WTC11 (cell line): ENCODE results near the gene LRP1. TPM values are rescaled to one million over a fixed set of nuclear protein-coding genes. Genes with fewer than 3 reads are reported as not detected.

ENCODE experiments used
- ATAC-seq: fragments of 200-7000 bp; cut with Tn5 transposase; 2 replicates; pipeline ENCODE4 v1.10.0; 2021; ENCODE audit warnings: mild to moderate bottlenecking, moderate library complexity
- CTCF ChIA-PET: fragments of 300-600 bp; sonication (Branson Sonifier 250); formaldehyde crosslinking; loops from one replicate; lab custom pipeline; 2021; ENCODE audit warnings: antibody characterized with exemption; lab: Charles Lee
- POLR2A ChIA-PET: fragments of 350-600 bp; sonication (Branson Sonifier 250); formaldehyde crosslinking; loops from one replicate; lab custom pipeline; 2021; ENCODE audit warnings: antibody characterized with exemption; lab: Charles Lee
- DNase-seq: peaks from one replicate; pipeline ENCODE4 v3.0.0; 2021; ENCODE audit warnings: low spot score
- H3K27ac Mint-ChIP-seq: 2 replicates; pipeline ENCODE4 v1.8.0; 2021; ENCODE audit warnings: mixed read lengths
- H3K27me3 Mint-ChIP-seq: 2 replicates; pipeline ENCODE4 v1.8.0; 2021; ENCODE audit warnings: low read depth, mild to moderate bottlenecking, moderate library complexity, mixed read lengths
- H3K36me3 Mint-ChIP-seq: 2 replicates; pipeline ENCODE4 v1.8.0; 2021; ENCODE audit warnings: mixed read lengths
- H3K4me1 Mint-ChIP-seq: 2 replicates; pipeline ENCODE4 v1.8.0; 2022; ENCODE audit warnings: mixed read lengths
- H3K4me3 Mint-ChIP-seq: 2 replicates; pipeline ENCODE4 v1.8.0; 2021; ENCODE audit warnings: mild to moderate bottlenecking, moderate library complexity, mixed read lengths
- H3K9me3 Mint-ChIP-seq: 2 replicates; pipeline ENCODE4 v1.8.0; 2021; ENCODE audit warnings: mixed read lengths
- ATF1 ChIP-seq: sonication (generic); formaldehyde crosslinking; IDR thresholded peaks from 2 replicates; pipeline ENCODE4 v1.8.1; 2023; ENCODE audit warnings: mild to moderate bottlenecking, moderate library complexity, missing genetic modification reagents
- ESRRA ChIP-seq: sonication (generic); formaldehyde crosslinking; IDR thresholded peaks from 2 replicates; pipeline ENCODE4 v1.8.1; 2022; ENCODE audit warnings: mild to moderate bottlenecking, missing genetic modification reagents, borderline replicate concordance
- GRHL2 ChIP-seq: fragments of 250-450 bp; sonication (Bioruptor Pico); IDR thresholded peaks from 2 replicates; pipeline ENCODE4 v1.8.0; 2022; ENCODE audit warnings: mild to moderate bottlenecking, moderate library complexity; ENCODE audit not compliant: insufficient replicate concordance, severe bottlenecking
- NFATC4 ChIP-seq: fragments of 250-450 bp; sonication (Bioruptor Pico); IDR thresholded peaks from 2 replicates; pipeline ENCODE4 v1.9.0; 2021; ENCODE audit warnings: mild to moderate bottlenecking
- SMAD4 ChIP-seq: sonication (generic); formaldehyde crosslinking; IDR thresholded peaks from 2 replicates; pipeline ENCODE4 v1.8.0; 2022; ENCODE audit warnings: mild to moderate bottlenecking, missing genetic modification reagents
- ZNF263 ChIP-seq: sonication (generic); formaldehyde crosslinking; IDR thresholded peaks from 2 replicates; pipeline ENCODE4 v1.8.1; 2022; ENCODE audit warnings: low read depth, mild to moderate bottlenecking, moderate library complexity, missing genetic modification reagents
- ZNF317 ChIP-seq: sonication (generic); formaldehyde crosslinking; IDR thresholded peaks from 2 replicates; pipeline ENCODE4 v1.8.1; 2023; ENCODE audit warnings: low read depth, mild to moderate bottlenecking, moderate library complexity, missing genetic modification reagents, borderline replicate concordance
- total RNA-seq: library from RNA; stranded (reverse); gene quantifications from 3 replicates; pipeline ENCODE4 v1.2.3, GENCODE V29; 2021
- TF ChIP-seq, protein P1 (sequence below): sonication (generic); formaldehyde crosslinking; IDR thresholded peaks from 2 replicates; pipeline ENCODE4 v1.8.1; 2022; ENCODE audit warnings: missing genetic modification reagents, borderline replicate concordance
- TF ChIP-seq, protein P2 (sequence below): fragments of 250-450 bp; sonication (Bioruptor Pico); IDR thresholded peaks from 2 replicates; pipeline ENCODE4 v2.1.2; 2022; ENCODE audit warnings: mild to moderate bottlenecking, moderate library complexity
- TF ChIP-seq, protein P3 (sequence below): fragments of 250-450 bp; sonication (Bioruptor Pico); IDR thresholded peaks from 2 replicates; pipeline ENCODE4 v1.9.0; 2021; ENCODE audit warnings: mild to moderate bottlenecking, borderline replicate concordance
- TF ChIP-seq, protein P4 (sequence below): sonication (generic); formaldehyde crosslinking; IDR thresholded peaks from 2 replicates; pipeline ENCODE4 v1.8.0; 2022; ENCODE audit warnings: mild to moderate bottlenecking, missing genetic modification reagents
- TF ChIP-seq, protein P5 (sequence below): sonication (generic); formaldehyde crosslinking; IDR thresholded peaks from 2 replicates; pipeline ENCODE4 v1.8.0; 2023; ENCODE audit warnings: missing genetic modification reagents
- TF ChIP-seq, protein P6 (sequence below): sonication (generic); formaldehyde crosslinking; IDR thresholded peaks from 2 replicates; pipeline ENCODE4 v1.8.1; 2023; ENCODE audit warnings: mild to moderate bottlenecking, moderate library complexity, missing genetic modification reagents

Gene LRP1
- total RNA-seq, 1 experiment from 2014 or later, result 120 TPM

DNA sequence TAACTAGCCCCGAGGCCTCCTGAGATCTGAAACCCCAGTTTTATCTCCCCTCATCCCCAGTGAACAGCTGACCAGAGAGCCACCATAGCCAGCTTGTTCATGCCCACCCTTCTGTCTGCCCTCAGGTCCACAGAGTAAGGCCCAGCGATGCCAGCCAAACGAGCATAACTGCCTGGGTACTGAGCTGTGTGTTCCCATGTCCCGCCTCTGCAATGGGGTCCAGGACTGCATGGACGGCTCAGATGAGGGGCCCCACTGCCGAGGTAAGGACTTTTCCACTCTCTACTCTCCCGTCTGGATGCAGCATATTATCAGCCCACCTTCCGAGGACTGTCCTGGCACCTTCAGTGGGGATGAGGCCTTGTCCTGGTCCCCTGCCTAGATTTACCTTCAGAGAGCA, 13.0 kb downstream of the LRP1 start:
- TF ChIP-seq, protein P1, sequence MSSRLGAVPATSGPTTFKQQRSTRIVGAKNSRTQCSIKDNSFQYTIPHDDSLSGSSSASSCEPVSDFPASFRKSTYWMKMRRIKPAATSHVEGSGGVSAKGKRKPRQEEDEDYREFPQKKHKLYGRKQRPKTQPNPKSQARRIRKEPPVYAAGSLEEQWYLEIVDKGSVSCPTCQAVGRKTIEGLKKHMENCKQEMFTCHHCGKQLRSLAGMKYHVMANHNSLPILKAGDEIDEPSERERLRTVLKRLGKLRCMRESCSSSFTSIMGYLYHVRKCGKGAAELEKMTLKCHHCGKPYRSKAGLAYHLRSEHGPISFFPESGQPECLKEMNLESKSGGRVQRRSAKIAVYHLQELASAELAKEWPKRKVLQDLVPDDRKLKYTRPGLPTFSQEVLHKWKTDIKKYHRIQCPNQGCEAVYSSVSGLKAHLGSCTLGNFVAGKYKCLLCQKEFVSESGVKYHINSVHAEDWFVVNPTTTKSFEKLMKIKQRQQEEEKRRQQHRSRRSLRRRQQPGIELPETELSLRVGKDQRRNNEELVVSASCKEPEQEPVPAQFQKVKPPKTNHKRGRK (CRISPR knock-in tag), result no peak
- TF ChIP-seq ZNF263 (CRISPR knock-in tag) (no peak), ZNF317 (CRISPR knock-in tag) (no peak), NFATC4 (CRISPR knock-in tag) (no peak), SMAD4 (no peak), ATF1 (CRISPR knock-in tag) (no peak), GRHL2 (CRISPR knock-in tag) (no peak), ESRRA (CRISPR knock-in tag) (no peak)
- TF ChIP-seq, protein P2, sequence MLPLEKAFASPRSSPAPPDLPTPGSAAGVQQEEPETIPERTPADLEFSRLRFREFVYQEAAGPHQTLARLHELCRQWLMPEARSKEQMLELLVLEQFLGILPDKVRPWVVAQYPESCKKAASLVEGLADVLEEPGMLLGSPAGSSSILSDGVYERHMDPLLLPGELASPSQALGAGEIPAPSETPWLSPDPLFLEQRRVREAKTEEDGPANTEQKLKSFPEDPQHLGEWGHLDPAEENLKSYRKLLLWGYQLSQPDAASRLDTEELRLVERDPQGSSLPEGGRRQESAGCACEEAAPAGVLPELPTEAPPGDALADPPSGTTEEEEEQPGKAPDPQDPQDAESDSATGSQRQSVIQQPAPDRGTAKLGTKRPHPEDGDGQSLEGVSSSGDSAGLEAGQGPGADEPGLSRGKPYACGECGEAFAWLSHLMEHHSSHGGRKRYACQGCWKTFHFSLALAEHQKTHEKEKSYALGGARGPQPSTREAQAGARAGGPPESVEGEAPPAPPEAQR, result no peak
- TF ChIP-seq, protein P3, sequence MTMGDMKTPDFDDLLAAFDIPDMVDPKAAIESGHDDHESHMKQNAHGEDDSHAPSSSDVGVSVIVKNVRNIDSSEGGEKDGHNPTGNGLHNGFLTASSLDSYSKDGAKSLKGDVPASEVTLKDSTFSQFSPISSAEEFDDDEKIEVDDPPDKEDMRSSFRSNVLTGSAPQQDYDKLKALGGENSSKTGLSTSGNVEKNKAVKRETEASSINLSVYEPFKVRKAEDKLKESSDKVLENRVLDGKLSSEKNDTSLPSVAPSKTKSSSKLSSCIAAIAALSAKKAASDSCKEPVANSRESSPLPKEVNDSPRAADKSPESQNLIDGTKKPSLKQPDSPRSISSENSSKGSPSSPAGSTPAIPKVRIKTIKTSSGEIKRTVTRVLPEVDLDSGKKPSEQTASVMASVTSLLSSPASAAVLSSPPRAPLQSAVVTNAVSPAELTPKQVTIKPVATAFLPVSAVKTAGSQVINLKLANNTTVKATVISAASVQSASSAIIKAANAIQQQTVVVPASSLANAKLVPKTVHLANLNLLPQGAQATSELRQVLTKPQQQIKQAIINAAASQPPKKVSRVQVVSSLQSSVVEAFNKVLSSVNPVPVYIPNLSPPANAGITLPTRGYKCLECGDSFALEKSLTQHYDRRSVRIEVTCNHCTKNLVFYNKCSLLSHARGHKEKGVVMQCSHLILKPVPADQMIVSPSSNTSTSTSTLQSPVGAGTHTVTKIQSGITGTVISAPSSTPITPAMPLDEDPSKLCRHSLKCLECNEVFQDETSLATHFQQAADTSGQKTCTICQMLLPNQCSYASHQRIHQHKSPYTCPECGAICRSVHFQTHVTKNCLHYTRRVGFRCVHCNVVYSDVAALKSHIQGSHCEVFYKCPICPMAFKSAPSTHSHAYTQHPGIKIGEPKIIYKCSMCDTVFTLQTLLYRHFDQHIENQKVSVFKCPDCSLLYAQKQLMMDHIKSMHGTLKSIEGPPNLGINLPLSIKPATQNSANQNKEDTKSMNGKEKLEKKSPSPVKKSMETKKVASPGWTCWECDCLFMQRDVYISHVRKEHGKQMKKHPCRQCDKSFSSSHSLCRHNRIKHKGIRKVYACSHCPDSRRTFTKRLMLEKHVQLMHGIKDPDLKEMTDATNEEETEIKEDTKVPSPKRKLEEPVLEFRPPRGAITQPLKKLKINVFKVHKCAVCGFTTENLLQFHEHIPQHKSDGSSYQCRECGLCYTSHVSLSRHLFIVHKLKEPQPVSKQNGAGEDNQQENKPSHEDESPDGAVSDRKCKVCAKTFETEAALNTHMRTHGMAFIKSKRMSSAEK (CRISPR knock-in tag), result no peak
- TF ChIP-seq, protein P4, sequence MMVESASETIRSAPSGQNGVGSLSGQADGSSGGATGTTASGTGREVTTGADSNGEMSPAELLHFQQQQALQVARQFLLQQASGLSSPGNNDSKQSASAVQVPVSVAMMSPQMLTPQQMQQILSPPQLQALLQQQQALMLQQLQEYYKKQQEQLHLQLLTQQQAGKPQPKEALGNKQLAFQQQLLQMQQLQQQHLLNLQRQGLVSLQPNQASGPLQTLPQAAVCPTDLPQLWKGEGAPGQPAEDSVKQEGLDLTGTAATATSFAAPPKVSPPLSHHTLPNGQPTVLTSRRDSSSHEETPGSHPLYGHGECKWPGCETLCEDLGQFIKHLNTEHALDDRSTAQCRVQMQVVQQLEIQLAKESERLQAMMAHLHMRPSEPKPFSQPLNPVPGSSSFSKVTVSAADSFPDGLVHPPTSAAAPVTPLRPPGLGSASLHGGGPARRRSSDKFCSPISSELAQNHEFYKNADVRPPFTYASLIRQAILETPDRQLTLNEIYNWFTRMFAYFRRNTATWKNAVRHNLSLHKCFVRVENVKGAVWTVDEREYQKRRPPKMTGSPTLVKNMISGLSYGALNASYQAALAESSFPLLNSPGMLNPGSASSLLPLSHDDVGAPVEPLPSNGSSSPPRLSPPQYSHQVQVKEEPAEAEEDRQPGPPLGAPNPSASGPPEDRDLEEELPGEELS (CRISPR knock-in tag), result no peak
- TF ChIP-seq, protein P5, sequence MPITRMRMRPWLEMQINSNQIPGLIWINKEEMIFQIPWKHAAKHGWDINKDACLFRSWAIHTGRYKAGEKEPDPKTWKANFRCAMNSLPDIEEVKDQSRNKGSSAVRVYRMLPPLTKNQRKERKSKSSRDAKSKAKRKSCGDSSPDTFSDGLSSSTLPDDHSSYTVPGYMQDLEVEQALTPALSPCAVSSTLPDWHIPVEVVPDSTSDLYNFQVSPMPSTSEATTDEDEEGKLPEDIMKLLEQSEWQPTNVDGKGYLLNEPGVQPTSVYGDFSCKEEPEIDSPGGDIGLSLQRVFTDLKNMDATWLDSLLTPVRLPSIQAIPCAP (CRISPR knock-in tag), result no peak
- TF ChIP-seq, protein P6, sequence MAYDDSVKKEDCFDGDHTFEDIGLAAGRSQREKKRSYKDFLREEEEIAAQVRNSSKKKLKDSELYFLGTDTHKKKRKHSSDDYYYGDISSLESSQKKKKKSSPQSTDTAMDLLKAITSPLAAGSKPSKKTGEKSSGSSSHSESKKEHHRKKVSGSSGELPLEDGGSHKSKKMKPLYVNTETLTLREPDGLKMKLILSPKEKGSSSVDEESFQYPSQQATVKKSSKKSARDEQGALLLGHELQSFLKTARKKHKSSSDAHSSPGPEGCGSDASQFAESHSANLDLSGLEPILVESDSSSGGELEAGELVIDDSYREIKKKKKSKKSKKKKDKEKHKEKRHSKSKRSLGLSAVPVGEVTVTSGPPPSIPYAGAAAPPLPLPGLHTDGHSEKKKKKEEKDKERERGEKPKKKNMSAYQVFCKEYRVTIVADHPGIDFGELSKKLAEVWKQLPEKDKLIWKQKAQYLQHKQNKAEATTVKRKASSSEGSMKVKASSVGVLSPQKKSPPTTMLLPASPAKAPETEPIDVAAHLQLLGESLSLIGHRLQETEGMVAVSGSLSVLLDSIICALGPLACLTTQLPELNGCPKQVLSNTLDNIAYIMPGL (CRISPR knock-in tag), result no peak
- no peak overlapping the region for H3K4me3 Mint-ChIP-seq
- POLR2A ChIA-PET, result no interaction called here
- CTCF ChIA-PET, result interaction anchor here (1.0 to 1.8 kb wide), 4 partner anchors 13 to 42 kb away, joined by 4 to 9 read pairs (median 4); partner anchors contain the start of gene LRP1
- H3K4me1 Mint-ChIP-seq, result peaks cover 6% of the 10 kb centered on the region
- no peaks in the 10 kb centered on the region for H3K27me3 Mint-ChIP-seq
- no peak overlapping the region; the same call in 1 of the 2 replicates for H3K27ac Mint-ChIP-seq
- DNase-seq (no peak), ATAC-seq (no peak)
- H3K9me3 Mint-ChIP-seq, result no peaks in the 10 kb centered on the region
- peaks cover 71% of the 10 kb centered on the region for H3K36me3 Mint-ChIP-seq
